AG04449 (cell line): ENCODE data around the gene RPS27A.

Source experiments
- CTCF ChIA-PET: fragments of 350-600 bp; formaldehyde crosslinking; extraction: SDS; loops from one replicate; lab custom pipeline; 2021; ENCODE audit warnings: antibody characterized with exemption; lab: Yijun Ruan, JAX
- POLR2A ChIA-PET: fragments of 400-600, 350-600 bp; formaldehyde crosslinking; extraction: SDS; loops from one replicate; lab custom pipeline; 2020; ENCODE audit warnings: antibody characterized with exemption, inconsistent platforms; lab: Yijun Ruan, JAX
- DNase-seq: peaks from one replicate; pipeline ENCODE4 v3.0.0-alpha.2; 2010; ENCODE audit warnings: low read depth, low spot score
- H3K4me3 ChIP-seq: 2 replicates; pipeline ENCODE4 v1.5.1; 2011; ENCODE audit warnings: low read depth, mild to moderate bottlenecking, control low read depth, low read length
- TF ChIP-seq, protein P1 (sequence below): IDR thresholded peaks from one replicate; pipeline ENCODE4 v1.5.1; 2011; ENCODE audit warnings: mild to moderate bottlenecking, moderate library complexity, low read length, control low read depth, inconsistent platforms; ENCODE audit not compliant: insufficient read depth; ENCODE audit errors: missing control alignments

The RPS27A gene

DNA sequence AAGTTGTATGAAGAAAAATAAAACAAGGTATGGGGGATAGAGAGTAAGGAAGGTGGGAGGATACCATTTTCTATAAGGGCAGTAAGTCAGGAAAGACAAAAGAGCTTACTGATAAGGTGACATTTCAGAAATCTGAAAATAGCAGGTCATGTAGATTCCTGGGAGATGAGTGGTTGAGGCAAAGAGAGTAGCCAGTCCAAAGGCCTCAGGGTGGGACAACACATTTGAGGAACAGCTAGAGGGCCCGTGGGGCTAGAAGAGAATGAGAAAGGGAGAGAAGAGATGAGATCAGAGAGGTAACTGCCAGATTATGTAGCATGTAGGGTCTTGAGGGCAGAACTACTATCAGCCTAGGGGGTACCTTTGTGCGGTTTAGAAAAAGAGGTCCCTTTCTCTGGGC lies 3.3 kb upstream of the RPS27A start:
- TF ChIP-seq, protein P1, sequence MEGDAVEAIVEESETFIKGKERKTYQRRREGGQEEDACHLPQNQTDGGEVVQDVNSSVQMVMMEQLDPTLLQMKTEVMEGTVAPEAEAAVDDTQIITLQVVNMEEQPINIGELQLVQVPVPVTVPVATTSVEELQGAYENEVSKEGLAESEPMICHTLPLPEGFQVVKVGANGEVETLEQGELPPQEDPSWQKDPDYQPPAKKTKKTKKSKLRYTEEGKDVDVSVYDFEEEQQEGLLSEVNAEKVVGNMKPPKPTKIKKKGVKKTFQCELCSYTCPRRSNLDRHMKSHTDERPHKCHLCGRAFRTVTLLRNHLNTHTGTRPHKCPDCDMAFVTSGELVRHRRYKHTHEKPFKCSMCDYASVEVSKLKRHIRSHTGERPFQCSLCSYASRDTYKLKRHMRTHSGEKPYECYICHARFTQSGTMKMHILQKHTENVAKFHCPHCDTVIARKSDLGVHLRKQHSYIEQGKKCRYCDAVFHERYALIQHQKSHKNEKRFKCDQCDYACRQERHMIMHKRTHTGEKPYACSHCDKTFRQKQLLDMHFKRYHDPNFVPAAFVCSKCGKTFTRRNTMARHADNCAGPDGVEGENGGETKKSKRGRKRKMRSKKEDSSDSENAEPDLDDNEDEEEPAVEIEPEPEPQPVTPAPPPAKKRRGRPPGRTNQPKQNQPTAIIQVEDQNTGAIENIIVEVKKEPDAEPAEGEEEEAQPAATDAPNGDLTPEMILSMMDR: no peak
- ChIA-PET POLR2A (no interaction called here), CTCF (interaction anchor here (2.1 kb wide), 1 partner anchor 330 kb away, joined by 8 read pairs; no protein-coding TSS in a partner anchor)
- no peak for DNase-seq
- H3K4me3 ChIP-seq: no peak overlapping the region

DNA sequence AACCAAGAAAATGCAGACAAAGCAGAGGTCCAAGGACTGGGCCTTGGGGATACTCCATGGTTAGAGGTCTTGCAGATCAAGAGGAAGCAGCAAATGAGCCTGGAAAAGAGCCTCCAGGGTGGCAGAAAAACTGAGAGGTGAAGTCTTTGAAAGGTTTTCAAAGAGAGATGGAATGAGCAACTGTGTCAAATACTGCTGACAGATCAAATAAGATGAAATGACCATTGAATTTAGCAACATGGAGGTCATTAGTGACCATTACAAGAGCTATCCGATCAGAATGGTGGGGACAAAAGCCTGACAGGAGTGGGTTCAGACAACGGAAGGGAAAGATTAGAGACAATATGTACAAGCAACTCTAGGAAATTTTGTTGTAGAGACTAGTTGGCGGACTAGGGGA lies 1.9 kb upstream of the RPS27A start:
- no peak overlapping the region for H3K4me3 ChIP-seq
- ChIA-PET CTCF (interaction anchor here (1.0 kb wide), 1 partner anchor 392 kb away, joined by 4 read pairs; no protein-coding TSS in a partner anchor), POLR2A (no interaction called here)
- TF ChIP-seq, protein P1: no peak
- DNase-seq: no peak

DNA sequence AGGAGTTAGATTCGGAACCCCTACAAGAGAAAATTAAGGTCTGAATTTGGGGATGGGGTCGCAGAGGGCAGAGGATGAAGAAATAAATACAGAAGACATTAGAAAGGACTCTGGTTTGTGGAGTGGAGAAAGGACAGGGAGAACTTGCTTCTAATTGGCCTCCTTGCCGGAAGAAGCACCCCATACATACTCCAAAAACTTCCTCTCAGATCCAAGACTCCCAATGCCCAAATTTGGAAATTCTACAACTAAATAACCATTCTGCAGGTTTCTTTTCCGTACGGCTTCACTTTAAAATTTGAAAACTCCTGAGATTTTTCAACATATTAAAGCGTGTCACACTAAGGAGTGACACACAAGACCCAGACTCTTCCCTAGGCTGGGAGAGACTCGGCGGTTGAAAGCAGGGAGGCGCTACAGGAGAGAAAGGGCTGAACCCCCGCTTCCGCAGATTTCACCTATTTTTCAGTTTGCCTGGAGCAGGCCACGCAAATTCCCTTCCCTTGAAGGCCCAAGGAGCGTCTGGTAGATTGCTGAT lies 873 bp upstream of the RPS27A start:
- DNase-seq: no peak
- peak overlapping the region; percentile 90 for H3K4me3 ChIP-seq
- TF ChIP-seq, protein P1: no peak
- CTCF ChIA-PET: interaction anchor here (1.0 kb wide), 1 partner anchor 393 kb away, joined by 4 read pairs; no protein-coding TSS in a partner anchor
- POLR2A ChIA-PET: no interaction called here

DNA sequence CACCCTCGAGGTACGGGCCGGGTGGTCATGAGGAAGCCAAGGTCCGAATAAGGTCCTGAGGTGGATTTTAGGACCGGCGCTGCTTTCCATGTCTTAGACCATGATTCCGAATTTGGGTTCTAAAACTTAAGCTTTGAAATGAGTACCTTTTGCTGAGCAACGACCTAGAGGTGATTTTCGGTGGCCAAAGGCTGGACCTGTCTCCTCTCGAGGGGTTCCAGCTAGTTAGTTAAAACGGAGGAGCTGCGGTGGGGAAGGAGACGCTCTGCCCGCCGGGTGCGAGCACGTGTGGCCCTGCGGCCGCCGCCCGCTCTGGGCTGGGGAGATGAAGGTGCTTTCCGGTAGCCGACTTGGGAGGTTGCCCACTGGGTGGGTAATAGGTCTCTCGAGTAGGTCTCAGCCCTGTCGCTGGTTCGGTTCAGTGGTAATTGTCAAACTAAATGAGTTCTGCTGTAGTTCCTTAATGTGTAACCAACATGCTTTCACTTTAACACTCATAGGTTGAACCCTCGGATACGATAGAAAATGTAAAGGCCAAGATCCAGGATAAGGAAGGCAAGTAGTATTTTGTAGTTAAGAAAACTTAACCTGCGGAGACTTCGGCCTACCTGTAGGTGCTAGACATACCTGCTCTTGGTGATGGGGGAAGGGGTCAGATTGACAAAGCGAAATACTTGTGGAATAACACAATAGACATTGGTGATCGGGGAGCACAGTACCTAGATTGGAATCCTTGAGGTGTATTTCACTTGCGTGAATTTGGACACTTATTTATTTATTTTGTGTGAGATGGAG lies 572 bp downstream of the RPS27A start:
- POLR2A ChIA-PET: interaction anchor here (1.0 to 1.1 kb wide), 2 partner anchors 9 to 184 kb away, joined by 3 to 10 read pairs; no protein-coding TSS in a partner anchor
- DNase-seq: no peak
- H3K4me3 ChIP-seq: peak overlapping the region; percentile 90
- TF ChIP-seq, protein P1: no peak
- CTCF ChIA-PET: interaction anchor here (1.0 to 1.3 kb wide), 2 partner anchors 199 to 333 kb away, joined by 3 to 4 read pairs; no protein-coding TSS in a partner anchor

DNA sequence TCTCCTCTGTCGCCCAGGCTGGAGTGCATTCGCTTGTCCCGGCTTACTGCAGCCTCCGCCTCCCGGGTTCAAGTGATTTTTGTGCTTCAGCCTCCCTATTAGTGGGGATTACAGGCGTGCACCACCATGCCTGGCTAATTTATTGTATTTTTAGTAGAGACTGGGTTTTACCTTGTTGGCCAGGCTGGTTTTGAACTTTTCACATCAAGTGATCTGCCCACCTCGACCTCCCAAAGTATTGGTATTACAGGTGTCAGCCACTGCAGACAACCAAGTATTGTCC lies 1.1 kb downstream of the RPS27A start:
- DNase-seq: no peak
- peak overlapping the region; percentile 90 for H3K4me3 ChIP-seq
- ChIA-PET POLR2A (no interaction called here), CTCF (no interaction called here)
- TF ChIP-seq, protein P1: no peak
